ENCODE data around the gene KLK7. TPM values are rescaled to one million over a fixed set of nuclear protein-coding genes. Genes with fewer than 3 reads are reported as not detected.
A peak's percentile ranks its signal among the peaks of the same experiment; 100 is the strongest.

The KLK7 gene
- total RNA-seq, 1 donor from 2014 or later: 0.41 TPM

- H3K4me3 ChIP-seq: no peak overlapping the region
- no peaks in the 10 kb centered on the region for H3K4me1 ChIP-seq
- no peak overlapping the region for H3K27ac ChIP-seq
- DNase-seq (no peak), ATAC-seq (no peak)
- peaks cover 43% of the 10 kb centered on the region for H3K27me3 ChIP-seq
- no peaks in the 10 kb centered on the region for H3K36me3 ChIP-seq
- intact Hi-C loops (cut with DNase I): no loop called here
- no peak for TF ChIP-seq CTCF (IDR thresholded peaks at IDR 0.05)
- no peaks in the 10 kb centered on the region for H3K9me3 ChIP-seq
Measured at GRCh38 chr19:51024924-51025323, 41.2 kb upstream of the KLK7 start.

- Histone ChIP-seq H3K36me3 (no peaks in the 10 kb centered on the region), H3K4me1 (peaks cover 9% of the 10 kb centered on the region), H3K9me3 (no peaks in the 10 kb centered on the region), H3K4me3 (no peak overlapping the region), H3K27me3 (peaks cover 51% of the 10 kb centered on the region), H3K27ac (no peak overlapping the region)
- intact Hi-C loops (cut with DNase I): no loop called here
- DNase-seq (no peak), ATAC-seq (no peak)
- no peak for TF ChIP-seq CTCF (IDR thresholded peaks at IDR 0.05)
Measured at GRCh38 chr19:51023946-51024345, 40.2 kb upstream of the KLK7 start.

- Histone ChIP-seq H3K27ac (no peak overlapping the region), H3K4me3 (no peak overlapping the region), H3K4me1 (peaks cover 12% of the 10 kb centered on the region), H3K27me3 (peaks cover 60% of the 10 kb centered on the region), H3K9me3 (no peaks in the 10 kb centered on the region), H3K36me3 (no peaks in the 10 kb centered on the region)
- DNase-seq (no peak), ATAC-seq (no peak)
- intact Hi-C loops (cut with DNase I): no loop called here
- TF ChIP-seq CTCF (IDR thresholded peaks at IDR 0.05): no peak
Measured at GRCh38 chr19:51022526-51022925, 38.8 kb upstream of the KLK7 start.

GRCh38 chr19:51020988-51021651 lies 37.4 kb upstream of the KLK7 start:
- Histone ChIP-seq H3K4me1 (peaks cover 12% of the 10 kb centered on the region), H3K4me3 (no peak overlapping the region), H3K9me3 (no peaks in the 10 kb centered on the region), H3K27me3 (peaks cover 60% of the 10 kb centered on the region), H3K27ac (no peak overlapping the region), H3K36me3 (no peaks in the 10 kb centered on the region)
- ATAC-seq (peak; percentile 51), DNase-seq (no peak)
- intact Hi-C loops (cut with DNase I): no loop called here
- TF ChIP-seq CTCF (IDR thresholded peaks at IDR 0.05): peak; percentile 66

- no peak within 1 kb of the TSS for H3K27ac ChIP-seq
- ATAC-seq: peak; percentile 4
Measured at GRCh38 chr19:51019544-51019925, 35.8 kb upstream of the KLK7 start, which contains the start of gene KLK10. KLK10 (minus strand) TSS chr19:51019709; CDS start chr19:51019130, 579 bp downstream.

More at GRCh38 chr19:51019544-51019925, 35.8 kb upstream of the KLK7 start, which contains the start of gene KLK10:
- Histone ChIP-seq H3K4me3 (peak within 1 kb of the TSS; percentile 37), H3K36me3 (no peaks in the 10 kb centered on the region), H3K9me3 (no peaks in the 10 kb centered on the region), H3K4me1 (peaks cover 12% of the 10 kb centered on the region), H3K27me3 (peaks cover 60% of the 10 kb centered on the region)
- no peak for TF ChIP-seq CTCF (IDR thresholded peaks at IDR 0.05)
- intact Hi-C loops (cut with DNase I): no loop called here
- DNase-seq: no peak

Data from upper lobe of right lung (tissue), 1 donor.